GM21786 (cell line): ENCODE results near the gene PDSS1.

Experiments
- ATAC-seq: cut with Tn5 transposase; IDR thresholded peaks from one replicate; pipeline ENCODE4 v1.9.1; 2021; ENCODE audit not compliant: unreplicated experiment

Gene PDSS1

GRCh38 chr10:26792758-26793495 is 95.4 kb downstream of the PDSS1 start:
- no peak for ATAC-seq
